Hepatocyte (in vitro differentiated cells): ENCODE data around the gene GTPBP2.

Experiments
- CTCF ChIP-seq: fragments of 200-600 bp; sonication (generic); IDR thresholded peaks from 2 replicates; pipeline ENCODE4 v1.5.1; 2016; ENCODE audit warnings: antibody characterized with exemption, mild to moderate bottlenecking; ENCODE audit not compliant: poor library complexity
- EZH2 ChIP-seq: fragments of 200-600 bp; sonication (generic); IDR thresholded peaks from 2 replicates; pipeline ENCODE4 v1.6.1; 2016; ENCODE audit warnings: antibody characterized with exemption, mild to moderate bottlenecking, borderline replicate concordance
- EZH2phosphoT487 ChIP-seq: fragments of 200-600 bp; sonication (generic); IDR thresholded peaks from one replicate; pipeline ENCODE4 v1.6.1; 2018; ENCODE audit warnings: antibody characterized with exemption, mild to moderate bottlenecking, low read depth, moderate library complexity; ENCODE audit not compliant: unreplicated experiment, severe bottlenecking

GRCh38 chr6:43578748-43579147 is 50.3 kb downstream of the GTPBP2 start:
- TF ChIP-seq EZH2phosphoT487 (no peak), CTCF (no peak), EZH2 (no peak)
